GM21723 (cell line): ENCODE measurements around the gene HLCS.
"Not testable (repeated sequence)": the region's sequence is repeated elsewhere in the genome, so short reads cannot be mapped to it uniquely, and the experiment has no call there.

Experiments
- ATAC-seq: cut with Tn5 transposase; IDR thresholded peaks from one replicate; pipeline ENCODE4 v1.9.1; 2021; ENCODE audit warnings: mild to moderate bottlenecking, moderate library complexity; ENCODE audit not compliant: unreplicated experiment

The HLCS gene

DNA sequence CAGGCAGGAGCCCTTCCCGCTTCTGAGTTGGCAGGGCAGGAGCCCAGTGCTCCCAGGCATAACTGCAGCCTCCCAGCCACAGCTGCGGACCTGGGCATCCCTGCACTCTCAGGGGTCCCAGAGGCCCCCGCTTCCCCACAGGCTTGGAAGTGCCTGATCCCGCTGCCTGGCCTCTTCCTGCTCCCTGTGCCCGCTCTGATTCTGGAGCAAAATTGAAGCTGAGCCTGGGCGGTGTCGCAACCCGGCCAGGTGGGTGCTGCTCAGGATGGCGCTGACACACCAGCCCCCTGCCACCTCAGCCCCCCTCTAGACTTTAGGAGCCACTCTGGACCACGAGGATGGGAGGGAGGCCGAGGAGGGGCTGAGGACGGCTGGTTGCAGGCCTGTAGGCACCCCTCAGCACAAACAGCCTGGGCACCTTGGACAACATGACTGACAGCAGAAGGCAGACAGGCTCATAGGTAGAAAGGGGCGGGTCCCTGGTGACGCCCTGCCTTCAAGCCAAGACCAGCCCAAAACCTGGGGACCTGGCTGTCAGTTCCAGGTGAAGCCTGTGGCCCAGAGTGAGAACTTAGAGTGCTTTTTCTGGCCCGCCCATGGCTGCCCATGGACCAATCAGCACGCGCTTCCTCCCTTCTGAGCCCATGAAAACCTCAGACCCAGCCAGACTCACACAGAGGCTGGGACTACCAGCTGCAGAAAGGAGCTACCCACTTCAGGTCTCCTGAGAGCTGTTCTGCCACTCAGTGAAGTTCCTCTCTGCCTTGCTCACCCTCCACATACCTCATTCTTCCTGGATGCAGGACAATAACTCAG, 7.2 kb downstream of the HLCS start:
- no peak for ATAC-seq

DNA sequence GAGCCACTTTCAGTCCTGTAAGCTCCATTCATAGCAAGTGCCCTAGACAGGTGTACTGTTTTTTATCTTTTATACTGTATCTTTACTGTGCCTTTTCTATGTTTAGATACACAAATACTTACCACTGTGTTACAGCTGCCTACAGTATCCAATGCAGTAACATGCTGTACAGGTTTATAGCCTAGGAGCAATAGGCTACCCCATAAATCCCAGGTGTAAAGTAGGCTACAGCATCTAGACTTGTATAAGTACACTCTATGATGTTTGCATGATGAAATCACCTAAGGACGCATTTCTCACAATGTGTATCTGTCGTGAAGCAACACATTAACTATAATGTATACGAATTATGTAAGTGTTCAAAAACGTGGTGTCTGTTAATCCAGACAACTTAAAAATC, 10.7 kb downstream of the HLCS start:
- ATAC-seq, result no peak

DNA sequence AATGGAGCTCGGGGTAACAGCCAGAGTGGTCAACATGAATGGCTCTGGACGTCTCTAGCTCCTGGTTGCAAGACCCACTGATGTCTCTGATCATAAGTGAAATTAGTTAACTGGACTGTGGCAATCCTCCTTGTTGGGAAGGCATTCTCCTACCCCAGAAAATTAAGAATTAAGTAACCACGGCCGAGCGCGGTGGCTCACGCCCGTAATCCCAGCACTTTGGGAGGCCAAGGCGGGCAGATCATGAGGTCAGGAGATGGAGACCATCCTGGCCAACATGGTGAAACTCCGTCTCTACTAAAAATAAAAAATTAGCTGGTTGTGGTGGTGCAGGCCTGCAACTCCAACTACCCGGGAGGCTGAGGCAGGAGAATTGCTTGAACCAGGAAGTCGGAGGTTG, 14.1 kb downstream of the HLCS start:
- ATAC-seq, result not testable (repeated sequence)

DNA sequence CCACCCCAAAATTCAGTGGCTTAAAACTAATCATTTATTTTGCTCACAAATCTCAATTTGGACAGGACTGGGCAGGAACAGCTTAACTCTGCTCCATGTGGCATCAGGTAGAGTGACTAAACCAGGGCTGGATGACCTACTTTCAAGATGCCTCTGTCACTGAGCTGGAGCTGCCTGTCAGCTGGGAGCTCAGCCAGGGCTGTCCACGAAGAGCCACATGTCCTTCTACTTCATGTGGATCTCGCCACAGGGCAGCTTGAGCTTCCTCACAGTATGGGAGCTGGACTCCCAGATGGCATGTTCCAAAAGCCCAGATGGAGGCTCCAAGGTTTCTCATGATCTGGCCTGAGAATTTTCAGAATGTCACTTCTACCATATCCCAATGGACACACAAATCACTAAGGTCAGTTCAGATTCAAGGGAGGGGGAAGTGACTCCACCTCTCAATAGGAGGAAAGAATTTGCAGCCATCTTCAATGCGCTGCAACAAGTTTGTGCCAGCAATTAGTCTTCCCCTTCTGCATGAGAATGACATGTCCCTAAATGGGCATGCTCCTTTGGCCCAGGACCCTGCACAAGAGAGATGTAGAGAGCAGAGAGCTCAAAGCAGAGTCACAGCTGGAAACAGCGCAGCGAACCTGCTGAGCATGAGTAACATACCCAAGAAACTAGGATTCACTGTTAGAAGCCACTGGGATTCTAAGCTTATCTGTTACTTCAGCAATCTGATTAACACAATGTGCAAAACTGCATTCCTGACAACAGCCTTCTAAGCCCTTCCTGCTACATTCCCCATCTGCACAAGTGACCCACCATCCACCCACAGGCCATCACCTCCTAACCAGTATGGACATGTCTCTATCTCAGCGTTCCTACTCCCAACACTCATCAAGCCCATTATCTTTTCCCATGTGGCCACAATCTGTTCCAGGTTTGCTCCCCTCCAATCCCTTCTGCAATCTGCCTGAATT, 17.0 kb downstream of the HLCS start:
- no peak for ATAC-seq

DNA sequence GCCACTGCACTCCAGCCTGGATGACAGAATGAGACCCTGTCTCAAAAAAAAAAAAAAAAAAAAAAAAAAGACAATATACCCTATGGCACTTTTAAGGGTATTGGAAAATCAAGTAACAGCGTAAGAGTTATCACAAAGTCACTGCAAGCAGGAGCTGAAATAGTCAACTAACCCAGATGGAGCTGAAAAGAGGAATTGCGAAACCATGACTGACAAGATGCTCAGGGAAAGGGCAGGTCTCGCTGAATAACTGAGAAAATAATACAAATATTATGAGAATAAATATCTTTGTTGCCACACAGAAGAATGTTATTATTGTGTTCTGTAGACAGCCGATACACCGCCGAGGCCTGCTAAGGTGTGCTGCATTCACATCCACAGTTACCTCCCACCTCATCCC, 17.8 kb downstream of the HLCS start:
- ATAC-seq, result no peak

DNA sequence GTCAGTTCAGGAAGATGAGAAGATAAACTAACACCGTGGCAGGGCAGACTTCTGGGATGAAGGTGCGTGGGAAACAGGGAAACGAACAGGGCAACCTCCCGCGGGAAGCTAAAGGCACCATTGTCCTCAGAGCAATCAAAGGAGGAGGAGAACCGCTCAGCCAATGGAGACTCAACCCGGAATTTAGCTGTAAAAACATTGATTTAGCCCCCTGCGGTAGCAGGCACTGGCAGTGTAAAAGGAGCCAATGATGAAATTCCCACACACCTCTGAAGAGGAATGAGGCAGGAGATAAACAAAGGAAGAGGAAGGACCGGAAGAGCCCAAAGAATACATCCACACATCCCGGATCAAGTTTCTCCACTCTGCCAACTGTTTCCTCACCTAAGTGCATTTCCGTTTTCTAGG, 19.5 kb downstream of the HLCS start:
- no peak for ATAC-seq

DNA sequence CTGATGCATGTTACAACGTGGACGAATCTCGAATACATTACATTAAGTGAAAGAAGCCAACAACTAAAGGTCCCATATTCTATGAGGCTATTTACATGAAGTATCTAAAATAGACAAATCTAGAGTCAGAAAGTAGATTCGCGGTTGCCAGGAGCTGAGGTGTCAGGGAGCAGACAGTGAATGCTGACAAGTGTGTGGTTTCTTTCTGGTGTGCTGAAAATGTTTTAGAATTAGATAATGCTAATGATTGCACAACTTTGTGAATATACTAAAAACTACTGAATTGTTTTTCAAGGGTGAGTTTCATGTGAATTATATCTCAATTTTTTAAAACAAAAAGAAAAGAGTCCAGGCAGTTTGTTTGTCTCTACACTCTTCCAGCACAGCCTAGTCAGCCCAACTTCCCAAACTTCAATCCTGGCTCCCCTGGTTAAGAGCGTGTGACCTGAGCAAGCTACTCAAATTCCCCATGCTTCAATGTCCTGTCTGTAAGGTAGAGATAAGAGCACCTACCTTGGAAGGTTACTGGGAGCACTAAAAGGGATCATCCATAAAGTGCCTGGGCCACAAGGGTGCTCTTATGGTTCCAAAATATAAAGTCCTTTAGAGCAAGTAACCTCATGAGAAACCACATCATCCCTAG, 20.9 kb downstream of the HLCS start:
- ATAC-seq, result no peak

DNA sequence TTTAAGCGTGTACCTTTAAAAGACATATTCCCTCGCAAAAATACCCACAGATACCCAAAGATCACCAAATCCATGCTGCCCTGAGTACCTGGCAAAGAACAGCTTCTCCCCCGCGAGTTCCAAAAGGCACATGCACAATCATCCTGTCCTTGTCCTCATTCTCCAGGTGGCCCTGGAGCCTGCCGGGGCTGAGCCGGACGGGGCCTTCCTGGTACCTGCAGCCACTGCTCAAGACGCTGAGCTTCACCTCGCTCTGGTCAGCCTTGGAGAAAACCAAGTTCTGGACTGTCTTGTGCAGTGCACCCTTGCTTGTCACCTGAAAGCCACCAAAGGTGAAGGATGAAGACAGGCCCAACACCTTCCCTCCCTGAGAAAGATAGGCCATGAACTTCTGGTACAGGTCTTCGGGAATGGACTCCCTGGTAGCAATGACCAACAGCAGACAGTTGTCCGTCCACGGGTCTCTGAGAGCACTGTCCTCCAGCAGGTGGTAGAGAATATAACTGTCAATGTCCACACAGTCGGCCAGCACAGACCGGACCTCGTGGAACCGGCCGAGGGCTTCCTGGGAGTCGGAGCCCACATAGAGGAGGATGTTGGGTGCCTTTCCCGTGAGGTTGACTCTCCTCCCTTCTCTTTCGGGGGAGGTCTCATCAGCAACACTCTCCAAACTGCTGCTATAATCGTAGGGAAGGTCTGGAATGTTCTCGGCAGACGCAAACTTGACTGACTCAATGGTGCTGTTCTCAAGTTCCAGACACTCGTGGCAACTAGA, 29.9 kb downstream of the HLCS start:
- ATAC-seq, result no peak

DNA sequence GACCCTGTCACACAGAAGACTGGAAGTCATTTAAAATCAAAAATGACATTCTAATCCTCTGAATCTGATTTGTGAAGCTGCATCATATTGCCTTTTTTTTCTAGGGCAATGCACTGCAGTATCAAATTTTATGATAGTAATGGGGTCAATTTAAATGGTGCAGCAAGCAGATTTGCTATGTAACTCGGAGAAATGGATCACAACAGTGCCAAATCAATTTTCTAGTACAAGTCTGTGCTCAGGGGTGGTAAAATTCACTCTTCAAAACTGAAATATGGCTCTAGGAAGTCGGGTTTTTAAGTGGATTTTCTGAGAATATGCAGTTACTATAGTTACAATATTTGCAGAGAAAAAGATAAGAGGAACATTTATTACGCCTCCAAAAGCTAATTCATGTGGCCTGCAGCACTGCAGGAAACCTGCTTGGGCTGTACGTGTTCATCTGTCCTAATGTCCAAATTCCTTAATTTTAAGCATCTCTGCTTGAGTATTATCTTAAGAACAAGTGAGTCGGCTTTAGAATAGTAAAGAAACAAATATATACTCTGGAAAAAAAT, 31.5 kb downstream of the HLCS start:
- no peak for ATAC-seq

DNA sequence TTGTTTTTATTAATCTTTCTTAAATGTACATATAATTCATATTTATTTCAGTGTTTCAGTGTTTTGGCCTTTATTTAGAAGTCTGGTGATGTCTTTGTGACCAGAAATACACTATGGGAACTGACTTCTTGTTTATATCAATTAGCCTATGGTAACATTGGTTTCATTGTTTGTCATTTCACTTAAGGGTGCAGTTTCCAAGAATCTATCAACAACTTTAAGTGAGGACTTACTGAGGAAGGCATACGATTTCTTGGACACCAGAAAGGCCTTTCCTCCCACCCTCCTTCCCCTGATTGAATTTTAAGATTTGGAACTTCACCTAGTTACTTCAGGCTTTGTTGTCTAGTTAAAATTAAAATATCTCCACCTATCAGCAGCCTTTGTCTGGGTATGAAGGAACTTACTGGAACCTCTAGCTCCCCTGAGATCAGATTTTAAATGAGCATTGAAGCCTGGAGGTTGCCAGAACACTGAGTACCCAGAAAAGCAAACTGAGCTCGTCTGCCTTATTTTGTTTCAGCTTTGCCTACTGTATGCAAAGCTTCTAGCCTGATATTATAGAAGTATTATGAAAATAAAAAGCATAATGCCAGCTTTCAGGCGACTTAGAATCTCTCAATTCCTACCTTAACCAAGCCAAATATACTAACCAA, 34.2 kb downstream of the HLCS start:
- no peak for ATAC-seq

DNA sequence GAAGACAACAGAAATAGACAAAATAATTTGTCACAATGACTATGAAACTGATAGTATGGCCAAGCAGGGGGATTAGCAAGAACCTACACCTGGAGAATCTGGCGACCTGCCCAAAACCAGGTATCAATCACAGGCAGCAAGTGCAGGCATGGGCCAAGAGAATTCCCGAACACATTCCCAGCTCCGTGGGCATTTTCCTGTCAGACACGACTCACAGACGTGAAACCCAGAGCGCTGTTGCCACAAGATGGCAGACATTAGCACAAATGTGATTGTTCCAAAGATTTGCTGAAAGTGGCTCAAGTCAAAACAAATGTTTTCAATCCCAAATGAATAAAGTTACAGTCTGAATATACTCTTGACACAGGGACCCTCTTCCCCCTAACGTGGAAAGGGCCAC, 36.8 kb downstream of the HLCS start:
- ATAC-seq, result no peak

DNA sequence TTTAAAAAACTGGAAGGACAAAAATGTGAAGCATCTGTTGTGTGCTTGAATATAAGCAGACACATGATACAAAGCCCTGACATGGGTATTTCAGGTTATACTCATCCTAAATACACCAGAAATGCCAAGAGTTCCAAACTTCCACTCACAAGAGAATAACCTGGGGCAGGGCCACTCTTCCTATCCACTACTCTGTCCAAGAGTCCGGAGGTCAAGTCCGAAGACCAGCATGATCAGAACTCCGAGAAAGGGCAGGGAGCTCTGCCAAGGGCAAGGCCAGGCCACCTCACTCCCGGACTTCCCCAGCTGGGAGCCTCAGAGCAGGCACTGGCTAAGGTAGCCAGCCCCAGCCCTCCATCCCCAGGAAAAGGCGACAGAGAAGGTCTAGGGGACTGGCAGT, 37.5 kb downstream of the HLCS start:
- ATAC-seq, result no peak

DNA sequence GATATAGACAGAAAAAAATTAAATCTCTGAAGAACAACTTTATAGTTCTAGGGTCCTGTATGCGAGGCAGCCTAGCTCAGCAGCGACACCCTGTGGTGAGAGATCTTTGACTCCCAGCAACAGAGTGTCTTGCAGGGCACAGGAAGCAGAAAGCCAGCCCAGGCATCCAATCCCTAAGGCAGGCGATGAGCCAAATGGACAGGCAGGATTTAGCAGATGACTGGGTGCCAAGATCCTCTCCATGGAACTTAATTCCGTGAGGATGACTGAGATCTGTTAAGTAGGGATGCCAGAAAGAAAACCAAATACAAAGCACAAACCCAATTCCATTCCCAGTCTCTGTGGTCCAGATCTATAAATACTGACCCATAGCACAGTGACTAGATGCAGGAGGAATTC, 38.8 kb downstream of the HLCS start:
- ATAC-seq, result no peak

DNA sequence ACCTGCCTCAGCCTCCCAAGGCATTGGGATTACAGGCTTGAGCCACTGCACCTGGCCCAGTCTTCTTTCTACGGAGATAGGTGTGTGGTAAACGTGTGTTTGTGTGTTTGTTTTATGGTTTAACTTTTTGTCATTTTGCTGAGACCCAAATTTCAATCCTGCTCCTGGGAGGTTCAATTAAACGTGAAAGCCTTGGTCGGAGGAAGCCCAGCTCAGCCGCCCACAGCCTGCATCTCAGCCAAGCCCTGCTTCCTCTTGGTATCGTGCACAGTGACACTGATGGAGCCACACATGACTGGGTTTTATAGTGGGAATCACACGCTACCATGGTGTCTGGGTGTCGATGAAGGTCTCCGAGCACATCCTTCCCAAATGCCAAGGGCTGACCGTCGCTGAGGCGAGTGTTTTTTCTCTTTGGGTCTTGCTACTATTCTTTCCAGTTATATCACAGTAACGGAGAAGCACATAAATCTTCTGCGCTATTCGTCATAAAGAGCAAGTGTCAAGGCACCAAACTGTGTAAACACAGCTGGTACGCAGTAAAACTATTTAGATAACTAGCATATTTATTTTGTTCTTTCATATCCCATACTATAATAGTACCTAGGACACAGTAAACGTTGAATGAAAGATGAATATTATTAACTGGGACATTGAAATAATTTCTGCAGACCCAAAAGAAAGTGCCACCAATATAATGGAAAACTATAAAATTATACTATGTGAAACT, 39.3 kb downstream of the HLCS start:
- ATAC-seq, result no peak

DNA sequence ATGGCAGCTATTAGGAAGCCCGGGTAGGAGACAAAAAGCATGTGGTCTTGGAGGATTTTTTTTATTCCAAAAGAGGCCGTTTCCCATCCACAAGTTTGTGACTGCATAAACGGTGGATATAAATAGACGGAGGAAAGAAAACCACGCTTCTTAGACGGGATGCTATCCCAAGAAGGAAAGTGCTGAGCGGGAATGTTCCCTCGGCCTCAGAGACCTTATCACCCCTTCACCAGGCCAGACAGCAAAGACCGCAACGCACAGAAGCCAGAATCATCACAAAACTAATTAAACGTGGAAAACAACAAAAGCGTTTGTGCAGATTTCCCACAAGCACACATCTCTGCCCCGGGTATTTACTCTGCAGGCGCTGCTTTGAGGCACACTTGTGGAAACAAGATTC, 43.2 kb downstream of the HLCS start:
- no peak for ATAC-seq

DNA sequence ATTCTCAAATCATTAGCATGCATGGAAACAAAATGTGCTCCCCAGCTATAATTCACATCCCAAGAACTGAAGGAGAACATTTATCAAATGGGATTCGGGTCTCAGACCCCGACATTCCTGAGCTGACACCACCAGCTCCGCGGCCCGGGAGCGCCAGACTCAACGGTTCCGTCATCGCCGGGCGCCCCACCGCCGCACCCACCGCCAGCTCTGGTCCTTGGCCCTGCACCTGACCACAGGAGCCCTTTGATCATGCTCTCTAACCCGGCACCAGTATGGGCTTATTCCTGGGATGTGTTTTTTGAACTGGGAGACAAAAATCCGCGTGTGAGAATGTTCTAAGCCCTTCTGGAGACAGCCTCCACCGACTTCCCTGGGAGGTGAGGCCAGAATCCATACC, 43.6 kb downstream of the HLCS start:
- no peak for ATAC-seq

DNA sequence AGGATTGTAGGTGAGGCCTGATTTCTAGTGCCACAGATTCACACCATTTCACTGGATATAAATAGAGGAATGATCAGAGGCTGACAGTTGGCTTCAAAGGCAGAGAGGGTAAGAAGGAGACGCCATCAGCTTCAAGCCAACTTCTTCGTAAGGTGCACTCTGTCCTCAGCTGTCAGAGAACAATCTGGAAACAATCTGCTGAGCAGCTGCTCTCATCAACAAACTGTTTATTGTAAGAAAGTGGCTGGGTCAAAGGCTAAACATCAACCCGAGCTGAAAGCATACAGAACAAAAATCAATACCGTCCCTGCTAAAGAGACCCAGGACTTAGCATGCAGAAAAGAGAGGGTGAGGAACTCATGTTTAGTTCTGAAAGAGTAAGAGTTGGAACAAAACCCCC, 48.2 kb downstream of the HLCS start:
- no peak for ATAC-seq

DNA sequence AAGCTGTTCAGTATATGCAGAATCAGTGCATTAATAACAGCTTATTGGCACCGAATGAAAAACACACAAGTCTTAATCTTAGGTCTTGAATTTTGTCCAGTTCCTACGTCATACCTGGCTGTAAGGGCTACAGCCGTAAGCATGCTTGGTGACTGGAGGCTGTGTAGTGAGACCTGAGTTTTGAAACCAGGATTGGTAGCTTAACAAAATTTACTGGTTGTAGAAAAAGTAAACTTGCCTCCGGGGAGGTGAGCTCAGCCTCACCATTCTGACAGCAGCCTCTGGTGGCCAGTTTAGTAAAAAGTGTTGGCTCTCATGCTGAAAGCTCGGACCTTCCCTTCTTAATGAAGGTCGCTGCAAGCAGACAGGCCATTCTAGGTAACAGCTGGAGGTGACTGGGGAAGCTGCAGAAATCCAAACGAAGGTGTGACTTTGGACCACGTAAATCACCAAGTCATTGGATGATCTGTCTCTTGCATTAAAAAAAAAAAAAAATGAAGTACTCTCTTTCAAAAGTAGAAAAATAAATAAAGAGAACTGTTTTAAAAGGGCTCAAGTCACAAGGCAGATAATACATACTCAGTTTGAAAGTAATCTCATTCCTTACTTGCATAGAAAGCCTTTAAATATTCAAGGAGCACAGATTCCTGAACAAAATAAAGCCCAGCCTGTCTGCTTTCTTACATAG, 48.9 kb downstream of the HLCS start:
- ATAC-seq, result no peak

DNA sequence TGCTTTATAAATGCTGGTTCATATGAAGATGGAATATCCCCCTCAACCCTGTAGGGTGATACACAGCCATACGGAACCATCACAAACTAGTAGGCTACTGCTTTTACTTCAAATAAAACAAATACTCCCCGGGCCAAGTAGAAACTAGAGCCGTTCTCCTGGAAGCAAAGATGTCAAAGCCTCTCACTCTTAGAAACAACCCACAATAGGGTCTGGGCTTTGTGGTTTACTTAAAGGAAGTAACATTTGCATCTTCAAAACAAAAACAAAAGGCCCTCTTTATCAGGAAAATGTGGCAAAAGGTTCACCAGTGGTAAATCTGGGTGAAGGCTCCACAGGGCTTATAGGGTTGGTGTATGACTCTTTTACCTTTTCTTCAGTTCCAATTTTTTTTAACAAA, 49.8 kb downstream of the HLCS start:
- no peak for ATAC-seq
